Coronary artery (tissue), 2 donors: Measurements from ENCODE around the gene LDHD.
A peak's percentile ranks its signal among the peaks of the same experiment; 100 is the strongest.

ENCODE experiments used
- DNase-seq: peaks from one replicate; pipeline ENCODE4 v3.0.0-alpha.2; 2017; ENCODE audit warnings: low spot score
- H3K27ac ChIP-seq, 2 donors: fragments of 200-600 bp; sonication (generic); one replicate each; pipeline ENCODE4 v1.5.1; 2016 to 2019
- H3K4me3 ChIP-seq: fragments of 200-600 bp; sonication (generic); 2 replicates; pipeline ENCODE4 v1.5.1; 2016; ENCODE audit warnings: mild to moderate bottlenecking, moderate library complexity
- CTCF ChIP-seq: fragments of 200-600 bp; sonication (generic); IDR thresholded peaks from one replicate; pipeline ENCODE4 v1.5.1; 2019; ENCODE audit warnings: antibody characterized with exemption

LDHD gene

GRCh38 chr16:75110637-75111513 is 5.7 kb downstream of the LDHD start:
- H3K27ac ChIP-seq: peak overlapping the region; percentile 64 to 89
- peak; percentile 90 for TF ChIP-seq CTCF
- H3K4me3 ChIP-seq: peak overlapping the region; percentile 59
- peak; percentile 94 for DNase-seq

- peak overlapping the region; percentile 64 to 89 for H3K27ac ChIP-seq
- H3K4me3 ChIP-seq: peak overlapping the region; percentile 44
- DNase-seq: no peak
- no peak for TF ChIP-seq CTCF
Measured at GRCh38 chr16:75109732-75110243, 6.8 kb downstream of the LDHD start.

- Histone ChIP-seq H3K4me3 (peak overlapping the region; percentile 44), H3K27ac (peak overlapping the region; percentile 64 to 89)
- TF ChIP-seq CTCF: no peak
- peak; percentile 94 for DNase-seq
Measured at GRCh38 chr16:75108792-75109731, 7.5 kb downstream of the LDHD start.

GRCh38 chr16:75107505-75107904 is 9.1 kb downstream of the LDHD start:
- H3K4me3 ChIP-seq: no peak overlapping the region
- no peak for DNase-seq
- peak overlapping the region; percentile 50 to 64 for H3K27ac ChIP-seq
- no peak for TF ChIP-seq CTCF

GRCh38 chr16:75106351-75107274 is 10.0 kb downstream of the LDHD start:
- DNase-seq: no peak
- TF ChIP-seq CTCF: no peak
- peak overlapping the region; percentile 79 to 88 for H3K27ac ChIP-seq
- no peak overlapping the region for H3K4me3 ChIP-seq
